HepG2 (cell line): ENCODE results near the gene DHRS13. TPM values are rescaled to one million over a fixed set of nuclear protein-coding genes. Genes with fewer than 3 reads are reported as not detected.

Experiments used
- ATF7-NPFF ChIP-seq: sonication (generic); formaldehyde crosslinking; IDR thresholded peaks from 2 replicates; pipeline ENCODE4 v1.8.1; 2023; ENCODE audit warnings: mild to moderate bottlenecking, low read depth, missing genetic modification reagents, moderate library complexity
- BHLHE40 ChIP-seq: IDR thresholded peaks from 2 replicates; pipeline ENCODE4 v1.6.1; 2011; ENCODE audit warnings: low read length, improper control_type of control experiment
- FOSL1 ChIP-seq: sonication (generic); formaldehyde crosslinking; IDR thresholded peaks from 2 replicates; pipeline ENCODE4 v1.9.0; 2021; ENCODE audit warnings: missing genetic modification reagents, borderline replicate concordance
- HHEX ChIP-seq: IDR thresholded peaks from 2 replicates; pipeline ENCODE4 v1.6.1; 2016; ENCODE audit warnings: control low read depth
- MXI1 ChIP-seq: IDR thresholded peaks from 3 replicates; pipeline ENCODE4 v1.6.1; 2012; ENCODE audit warnings: low read depth, low read length, inconsistent platforms, borderline replicate concordance
- NFIC ChIP-seq: IDR thresholded peaks from 2 replicates; pipeline ENCODE4 v1.6.1; 2012; ENCODE audit warnings: mild to moderate bottlenecking, low read length, inconsistent platforms
- PAXIP1 ChIP-seq: sonication (generic); formaldehyde crosslinking; conservative IDR thresholded peaks from 2 replicates; pipeline ENCODE4 v1.4.0; 2020; ENCODE audit warnings: mild to moderate bottlenecking, missing genetic modification reagents, moderate library complexity
- SOX6 ChIP-seq, 2 experiments: fragments of 450-650 bp in 1 of 2; sonication (generic) in 1 of 2; formaldehyde crosslinking in 1 of 2; IDR thresholded peaks; 2 replicates each; pipeline versions ENCODE4 v1.4.0 to v1.6.1; 2017 to 2020; ENCODE audit warnings: antibody characterized with exemption in 1 of 2, mild to moderate bottlenecking in 1 of 2, missing genetic modification reagents in 1 of 2
- ZBTB2 ChIP-seq: sonication (generic); formaldehyde crosslinking; IDR thresholded peaks from 2 replicates; pipeline ENCODE4 v1.8.0; 2022; ENCODE audit warnings: low read depth, missing genetic modification reagents
- ZNF281 ChIP-seq: sonication (generic); formaldehyde crosslinking; IDR thresholded peaks from 2 replicates; pipeline ENCODE4 v1.4.0; 2020; ENCODE audit warnings: missing genetic modification reagents, borderline replicate concordance
- ZNF646 ChIP-seq: sonication (generic); formaldehyde crosslinking; IDR thresholded peaks from 2 replicates; pipeline ENCODE4 v1.9.0; 2021; ENCODE audit warnings: mild to moderate bottlenecking, missing genetic modification reagents
- ZNF891 ChIP-seq: sonication (generic); formaldehyde crosslinking; IDR thresholded peaks from 2 replicates; pipeline ENCODE4 v1.5.0; 2020; ENCODE audit warnings: mild to moderate bottlenecking, missing genetic modification reagents
- ZSCAN9 ChIP-seq: IDR thresholded peaks from 2 replicates; pipeline ENCODE4 v1.6.1; 2016; ENCODE audit warnings: borderline replicate concordance
- polyA plus RNA-seq, 8 experiments: library from polyadenylated mRNA; depleted of rRNA in 3 of 8; stranded (reverse) in 7 of 8; unstranded in 1 of 8; fragments of >200 nt; fragmentation: Illumina TruSeq in 4 of 8; extraction: Trizol in 4 of 8; gene quantifications; 2 replicates each; pipeline versions ENCODE4 v1.2.1 to v1.2.3, GENCODE V29; 2011 to 2016; ENCODE audit warnings: low read depth in 4 of 8, missing spikeins in 1 of 8, mixed read lengths in 1 of 8; ENCODE audit not compliant: insufficient read depth in 1 of 8
- total RNA-seq, 5 experiments: library from RNA; depleted of rRNA; stranded (reverse); fragments of >200 nt; fragmentation: Illumina TruSeq; extraction: Trizol; gene quantifications; 2 replicates each; pipeline ENCODE4 v1.2.3, GENCODE V29; 2016; ENCODE audit warnings: low read depth in 1 of 5

The DHRS13 gene
- total and polyA plus RNA-seq, 2 of the 13 experiments (the other 11 are each of a cell fraction or from before 2014, with no cell fraction given) = 11.8 to 12.6 TPM

- TF ChIP-seq ZNF646 (CRISPR knock-in tag) = no peak
- TF ChIP-seq ZNF281 = peak; percentile 64; the same call in 1 of the 2 replicates
- 0 out of 2 replicates have a peak, but pooled peaks have one; percentile 18 for TF ChIP-seq ZSCAN9 (CRISPR knock-in tag)
- TF ChIP-seq MXI1 = peak; percentile 50; the same call in 1 of the 3 replicates
- peak; percentile 24; the same call in 1 of the 2 replicates for TF ChIP-seq PAXIP1 (CRISPR knock-in tag)
- TF ChIP-seq FOSL1 (CRISPR knock-in tag) = no peak
- peak; percentile 79; the same call in 1 of the 2 replicates for TF ChIP-seq ZBTB2 (CRISPR knock-in tag)
- TF ChIP-seq ATF7-NPFF (CRISPR knock-in tag) = peak; percentile 88
- TF ChIP-seq NFIC = peak; percentile 50; the same call in 1 of the 2 replicates
- no peak for TF ChIP-seq SOX6 (IDR thresholded peaks at IDR 0.05)
- peak; percentile 30 for TF ChIP-seq SOX6 (CRISPR knock-in tag; IDR thresholded peaks at IDR 0.05)
- 0 out of 2 replicates have a peak, but pooled peaks have one; percentile 3 for TF ChIP-seq BHLHE40
- peak; percentile 55; the same call in 1 of the 2 replicates for TF ChIP-seq ZNF891 (CRISPR knock-in tag)
- no peak for TF ChIP-seq HHEX (CRISPR knock-in tag)
These were observed 5.8 kb downstream of the DHRS13 start, which contains the start of gene FLOT2 (continued) for GRCh38 chr17:28896884-28897768.
